ENCODE data around the gene TSPOAP1.

The TSPOAP1 gene

DNA sequence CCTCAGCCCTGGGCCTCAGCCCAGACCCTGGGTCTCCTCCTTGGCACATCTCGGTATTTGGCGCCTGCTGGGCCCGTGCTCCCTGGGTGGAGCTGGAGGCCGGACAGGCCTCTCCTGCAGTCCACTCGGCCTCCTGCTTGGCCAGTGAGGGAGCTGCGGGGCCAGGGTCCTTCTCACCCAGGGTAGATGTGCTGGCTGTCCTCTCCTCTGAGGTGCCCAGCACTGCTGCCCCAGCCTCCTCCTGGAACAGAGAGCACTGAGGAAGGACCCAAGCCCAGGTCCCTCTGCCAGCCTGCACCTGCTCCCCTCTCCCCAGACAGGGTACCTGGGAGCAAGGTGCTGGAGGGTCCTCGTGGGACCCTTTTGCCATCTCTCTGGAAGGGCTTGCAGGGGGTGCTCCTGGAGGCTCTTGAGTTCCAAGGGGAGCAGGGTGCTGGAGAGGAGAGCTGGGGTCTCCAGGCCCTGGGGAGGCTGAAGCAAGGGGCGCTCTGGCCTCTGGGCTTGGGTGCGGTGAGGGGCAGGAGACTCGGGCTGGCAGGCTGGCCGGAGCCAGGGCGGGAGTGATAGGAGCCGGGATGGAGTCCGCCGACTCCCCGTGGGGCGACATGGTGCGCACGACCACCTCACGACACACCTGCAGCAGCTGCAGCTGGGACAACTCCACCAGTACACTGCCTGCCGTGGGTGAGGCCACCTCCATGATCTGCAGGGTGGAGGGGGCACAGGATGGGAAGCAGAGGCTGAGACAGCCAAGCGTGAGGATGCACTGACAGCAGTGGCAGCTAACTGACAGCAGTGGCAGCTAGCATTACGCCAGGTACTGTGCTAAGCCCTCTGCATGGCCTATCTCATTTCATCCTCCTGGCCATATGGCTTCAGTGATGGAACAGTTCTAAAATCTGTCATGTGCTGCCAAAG lies 17.8 kb downstream of the TSPOAP1 start:
- no peak overlapping the region for H3K4me3 ChIP-seq (ENCODE audit: low read depth, low read length)
- TF ChIP-seq, protein P1, sequence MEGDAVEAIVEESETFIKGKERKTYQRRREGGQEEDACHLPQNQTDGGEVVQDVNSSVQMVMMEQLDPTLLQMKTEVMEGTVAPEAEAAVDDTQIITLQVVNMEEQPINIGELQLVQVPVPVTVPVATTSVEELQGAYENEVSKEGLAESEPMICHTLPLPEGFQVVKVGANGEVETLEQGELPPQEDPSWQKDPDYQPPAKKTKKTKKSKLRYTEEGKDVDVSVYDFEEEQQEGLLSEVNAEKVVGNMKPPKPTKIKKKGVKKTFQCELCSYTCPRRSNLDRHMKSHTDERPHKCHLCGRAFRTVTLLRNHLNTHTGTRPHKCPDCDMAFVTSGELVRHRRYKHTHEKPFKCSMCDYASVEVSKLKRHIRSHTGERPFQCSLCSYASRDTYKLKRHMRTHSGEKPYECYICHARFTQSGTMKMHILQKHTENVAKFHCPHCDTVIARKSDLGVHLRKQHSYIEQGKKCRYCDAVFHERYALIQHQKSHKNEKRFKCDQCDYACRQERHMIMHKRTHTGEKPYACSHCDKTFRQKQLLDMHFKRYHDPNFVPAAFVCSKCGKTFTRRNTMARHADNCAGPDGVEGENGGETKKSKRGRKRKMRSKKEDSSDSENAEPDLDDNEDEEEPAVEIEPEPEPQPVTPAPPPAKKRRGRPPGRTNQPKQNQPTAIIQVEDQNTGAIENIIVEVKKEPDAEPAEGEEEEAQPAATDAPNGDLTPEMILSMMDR (IDR thresholded peaks at IDR 0.05; ENCODE audit: low read depth, low read length) = no peak

DNA sequence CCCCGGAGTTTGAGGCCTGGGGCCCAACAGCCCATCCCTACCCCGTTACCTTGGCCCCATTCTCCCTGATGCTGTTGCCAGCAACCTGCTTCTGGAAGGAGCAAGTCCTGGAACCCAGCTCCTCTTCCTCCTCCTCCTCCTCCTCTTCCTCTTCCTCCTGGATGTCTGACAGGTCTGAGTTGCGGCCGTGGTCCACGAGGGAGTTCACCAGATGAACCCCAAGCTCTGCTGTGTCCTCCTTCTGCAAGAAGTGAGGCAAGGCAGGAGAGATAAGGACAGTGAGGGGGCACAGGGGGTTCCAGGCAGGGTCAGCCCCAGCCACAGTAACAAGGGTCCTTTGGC lies 18.7 kb downstream of the TSPOAP1 start:
- TF ChIP-seq, protein P1 (IDR thresholded peaks at IDR 0.05; ENCODE audit: low read depth, low read length) = no peak

DNA sequence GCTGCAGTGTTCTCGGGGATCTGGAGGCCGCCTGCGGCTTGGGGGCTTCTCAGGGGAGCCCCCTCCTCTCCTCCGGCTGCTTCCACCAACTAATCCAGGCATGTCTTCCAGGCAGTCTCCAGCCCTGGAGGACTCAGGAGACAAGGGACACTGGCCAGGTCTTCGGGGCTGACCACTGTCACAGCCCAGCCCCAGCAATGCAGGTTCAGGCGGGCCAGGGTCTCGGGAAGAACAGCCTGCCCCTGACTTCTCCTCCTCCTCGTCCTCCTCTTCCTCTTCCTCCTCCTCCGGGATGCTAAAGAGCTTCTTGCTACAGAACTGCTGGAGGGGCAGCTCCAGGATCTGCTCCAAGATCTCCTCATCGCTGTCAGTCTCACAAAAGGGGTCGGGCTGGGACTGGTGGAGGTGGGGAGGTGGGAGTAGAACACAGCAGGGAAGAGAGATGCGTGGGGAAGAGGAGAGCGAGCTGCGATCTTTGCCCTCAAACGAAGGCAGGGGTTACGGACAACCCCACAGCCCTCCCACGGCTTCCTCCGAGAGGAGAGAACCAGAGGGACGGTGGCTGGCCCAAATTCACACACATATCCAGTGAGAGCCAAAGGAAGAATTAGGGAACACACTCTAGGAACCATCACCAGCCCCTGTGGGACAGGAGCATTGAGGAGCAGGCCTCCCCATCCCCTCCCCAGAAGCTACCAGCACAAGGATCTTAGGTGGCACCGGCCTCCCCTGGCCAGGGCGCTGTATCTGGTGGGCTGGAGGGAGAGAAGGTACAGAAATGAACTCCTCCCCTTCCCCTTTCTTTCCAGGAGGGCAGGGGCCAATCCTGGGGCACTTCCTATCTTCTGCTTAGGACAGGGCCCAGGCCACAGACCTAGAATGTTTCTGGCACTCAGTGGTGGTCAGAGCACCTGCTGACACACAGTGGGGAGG lies 19.3 kb downstream of the TSPOAP1 start:
- TF ChIP-seq, protein P1 (IDR thresholded peaks at IDR 0.05; ENCODE audit: low read depth, low read length) = no peak
- H3K4me3 ChIP-seq (ENCODE audit: low read depth, low read length) = no peak overlapping the region

More for the DNA sequence above, 18.7 kb downstream of the TSPOAP1 start:
- H3K4me3 ChIP-seq (ENCODE audit: low read depth, low read length) = no peak overlapping the region

DNA sequence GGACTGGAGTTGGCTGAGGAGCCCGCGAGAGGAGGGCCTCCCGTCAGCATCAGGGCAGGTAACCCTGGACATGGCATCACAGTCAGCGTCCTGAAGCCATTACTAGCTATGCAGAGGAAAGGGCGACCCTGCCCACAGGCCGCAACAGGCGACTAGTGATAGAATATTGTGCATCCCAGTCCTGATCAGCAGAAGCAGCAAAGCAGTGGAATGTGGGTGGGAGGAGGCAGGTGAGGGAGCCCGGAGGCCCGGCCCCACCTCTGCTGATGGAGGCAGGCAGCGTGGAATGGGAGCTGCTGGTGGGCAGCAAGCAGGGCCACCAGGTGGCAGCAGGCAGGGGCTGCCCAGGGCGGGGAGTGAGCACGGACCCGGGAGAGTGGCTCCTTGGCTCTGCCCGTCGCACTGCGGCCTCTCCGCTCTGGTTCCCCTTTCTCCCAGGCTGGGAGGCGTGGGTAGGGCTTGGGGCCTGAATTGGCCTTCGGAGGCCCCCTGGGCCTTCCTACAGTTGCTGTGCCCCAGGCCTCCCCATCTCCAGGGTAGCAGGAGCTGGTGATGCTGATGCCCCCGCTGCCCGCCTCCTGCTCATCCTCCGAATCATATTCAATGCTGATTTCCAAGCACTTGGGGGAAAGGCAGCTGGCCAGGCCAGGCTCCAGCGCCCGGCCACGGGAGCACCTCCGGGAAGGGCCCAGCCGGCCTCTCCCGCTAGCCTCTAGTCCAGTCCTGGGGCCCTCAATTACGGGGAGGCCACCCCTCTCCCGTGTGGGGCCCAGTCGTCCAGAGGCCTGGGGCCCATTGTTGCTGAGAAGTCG lies 20.2 kb downstream of the TSPOAP1 start:
- no peak overlapping the region for H3K4me3 ChIP-seq (ENCODE audit: low read depth, low read length)
- TF ChIP-seq, protein P1 (IDR thresholded peaks at IDR 0.05; ENCODE audit: low read depth, low read length) = 0 out of 2 replicates have a peak, but pooled peaks have one; percentile 7

DNA sequence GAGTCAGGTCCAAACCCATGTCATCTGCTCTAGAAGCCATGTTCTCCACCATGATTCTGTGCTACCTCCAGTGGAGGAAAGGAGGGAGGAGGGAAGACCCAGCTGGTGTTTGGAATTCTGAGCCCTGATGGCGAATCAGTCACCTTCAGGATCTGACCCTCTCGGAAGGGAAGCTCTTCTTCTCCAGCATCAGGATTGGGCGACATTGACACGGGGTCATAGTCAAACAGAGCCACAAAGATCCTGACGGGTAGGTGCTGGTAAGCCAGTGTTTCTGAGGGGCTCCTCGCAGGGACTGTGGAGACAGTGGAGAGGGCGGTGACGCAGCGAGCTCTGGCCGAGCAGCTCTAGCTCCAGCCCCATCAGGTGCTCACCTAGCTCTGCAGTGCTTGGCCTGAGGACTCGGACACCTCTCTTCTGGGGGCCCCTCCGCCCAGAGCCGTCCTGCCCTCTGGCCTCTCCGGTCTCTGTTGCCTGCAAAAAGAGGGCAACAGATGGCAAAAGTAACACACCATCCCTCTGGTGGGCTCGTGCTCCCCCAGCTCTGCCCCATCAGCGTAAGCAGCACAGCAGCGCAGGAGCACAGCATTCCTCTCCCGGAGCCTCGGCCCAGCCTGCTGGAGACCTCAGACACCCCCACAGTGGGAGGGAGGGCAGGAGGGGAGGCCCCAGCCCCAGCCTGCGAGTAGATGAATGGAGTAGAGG lies 21.0 kb downstream of the TSPOAP1 start:
- no peak overlapping the region for H3K4me3 ChIP-seq (ENCODE audit: low read depth, low read length)
- TF ChIP-seq, protein P1 (IDR thresholded peaks at IDR 0.05; ENCODE audit: low read depth, low read length) = no peak

DNA sequence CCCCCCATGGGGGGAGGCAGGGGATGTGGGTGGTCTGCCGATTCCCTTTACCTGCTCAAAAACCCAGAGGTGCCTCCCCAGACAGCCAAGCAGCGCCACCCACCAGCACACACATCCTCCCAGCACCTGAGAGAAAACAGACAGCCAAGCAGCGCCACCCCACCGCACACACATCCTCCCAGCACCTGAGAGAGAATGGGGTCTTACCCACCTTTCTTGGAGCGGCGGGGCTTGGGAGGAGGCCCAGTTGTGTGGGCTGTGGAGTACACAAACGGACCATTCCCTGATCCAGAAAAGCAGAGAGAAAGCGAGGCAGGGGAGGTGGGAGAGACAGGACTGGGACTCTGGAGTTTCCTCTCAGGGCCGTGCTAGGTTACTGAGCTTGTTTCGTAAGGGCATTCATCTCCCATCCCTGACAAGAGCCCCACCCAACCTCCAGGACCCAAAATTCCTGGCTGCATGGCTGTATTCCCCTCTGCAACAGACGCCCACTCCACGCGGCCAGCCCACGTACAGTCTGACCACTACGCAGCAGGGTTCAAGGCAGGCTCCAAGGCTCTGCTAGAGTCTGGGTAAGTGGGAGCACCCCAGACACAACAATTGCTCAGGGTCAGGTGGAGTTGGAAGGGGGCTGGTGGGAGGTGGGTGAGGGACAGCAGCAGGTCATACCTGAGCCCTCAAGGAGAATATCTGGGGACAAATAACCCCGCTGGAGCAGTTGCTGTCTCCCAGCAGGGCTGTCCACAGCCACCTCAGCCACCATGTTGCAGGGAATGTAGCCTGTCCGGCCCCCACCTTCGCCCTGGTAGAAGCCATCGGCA lies 22.3 kb downstream of the TSPOAP1 start:
- no peak overlapping the region for H3K4me3 ChIP-seq (ENCODE audit: low read depth, low read length)
- TF ChIP-seq, protein P1 (IDR thresholded peaks at IDR 0.05; ENCODE audit: low read depth, low read length) = no peak

Data from WI38 (cell line).